HG03095 (cell line): Measurements from ENCODE around the gene MST1R.

Source experiments
- ATAC-seq: cut with Tn5 transposase; IDR thresholded peaks from one replicate; pipeline ENCODE4 v1.9.1; 2021; ENCODE audit warnings: moderate library complexity; ENCODE audit not compliant: unreplicated experiment

MST1R gene

DNA sequence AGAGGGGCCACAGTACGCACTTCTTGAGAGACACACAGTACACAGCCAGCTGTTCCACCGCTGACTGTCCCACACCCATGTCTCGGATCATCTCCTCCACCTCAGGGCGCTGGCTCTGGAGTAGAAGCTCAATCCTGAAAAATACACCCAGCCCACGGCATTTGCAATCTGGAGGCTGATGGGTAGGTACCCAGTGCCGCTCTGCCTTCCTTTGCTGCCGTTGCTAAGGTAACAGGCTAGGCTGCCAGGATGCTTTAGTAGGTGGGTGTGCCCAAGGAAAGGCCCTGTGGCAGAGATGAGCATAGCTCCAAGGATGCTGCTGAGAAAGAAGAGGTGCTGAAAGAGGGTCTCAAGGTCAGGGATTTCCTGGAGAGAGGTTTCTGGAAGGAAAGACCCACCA, 61.9 kb downstream of the MST1R start:
- ATAC-seq, result no peak

- no peak for ATAC-seq
Measured at GRCh38 chr3:49841126-49841696, 62.5 kb downstream of the MST1R start.

DNA sequence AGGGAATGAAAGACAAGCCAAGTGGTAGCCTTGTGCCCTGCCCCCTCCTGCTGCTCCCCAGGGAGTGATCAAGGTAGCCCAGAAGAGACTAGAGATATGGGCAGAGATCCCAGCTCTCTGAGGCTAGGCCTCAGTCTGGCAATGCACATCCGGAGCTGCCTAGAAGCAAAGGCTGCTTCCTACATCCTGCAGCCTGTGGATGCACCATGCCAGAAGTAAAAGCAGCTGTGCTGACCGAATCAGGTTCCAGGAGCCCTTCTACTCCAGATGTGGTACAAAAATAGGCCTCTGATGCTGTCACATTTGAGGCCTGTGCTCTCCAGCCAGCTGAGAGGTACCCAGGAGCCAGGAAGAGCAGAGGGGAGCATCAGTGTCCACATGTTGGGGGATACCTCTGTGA, 63.3 kb downstream of the MST1R start:
- ATAC-seq, result no peak

- no peak for ATAC-seq
Measured at GRCh38 chr3:49839193-49839809, 64.4 kb downstream of the MST1R start.
